Measurements from ENCODE around the gene FBXL19.

DNA sequence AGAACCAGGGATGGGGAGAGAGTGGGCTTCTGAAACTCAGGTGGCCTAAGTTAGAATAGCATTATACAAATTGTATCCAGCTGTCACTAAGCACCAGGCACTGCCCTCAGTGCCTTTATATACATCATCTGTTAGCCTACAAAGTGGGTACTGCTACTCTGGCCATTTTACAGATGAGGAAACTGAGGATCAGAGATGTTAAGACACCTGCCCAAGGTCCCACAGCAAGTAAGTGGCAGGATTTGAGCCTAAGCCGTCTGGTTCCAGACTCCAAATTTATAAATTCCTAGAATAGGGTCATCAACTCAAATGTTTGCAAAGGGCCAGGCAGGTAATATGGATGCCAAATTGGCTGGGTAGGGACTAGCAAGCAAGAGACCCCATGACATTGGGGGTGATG is 27.8 kb downstream of the FBXL19 start:
- TF ChIP-seq, protein P1, sequence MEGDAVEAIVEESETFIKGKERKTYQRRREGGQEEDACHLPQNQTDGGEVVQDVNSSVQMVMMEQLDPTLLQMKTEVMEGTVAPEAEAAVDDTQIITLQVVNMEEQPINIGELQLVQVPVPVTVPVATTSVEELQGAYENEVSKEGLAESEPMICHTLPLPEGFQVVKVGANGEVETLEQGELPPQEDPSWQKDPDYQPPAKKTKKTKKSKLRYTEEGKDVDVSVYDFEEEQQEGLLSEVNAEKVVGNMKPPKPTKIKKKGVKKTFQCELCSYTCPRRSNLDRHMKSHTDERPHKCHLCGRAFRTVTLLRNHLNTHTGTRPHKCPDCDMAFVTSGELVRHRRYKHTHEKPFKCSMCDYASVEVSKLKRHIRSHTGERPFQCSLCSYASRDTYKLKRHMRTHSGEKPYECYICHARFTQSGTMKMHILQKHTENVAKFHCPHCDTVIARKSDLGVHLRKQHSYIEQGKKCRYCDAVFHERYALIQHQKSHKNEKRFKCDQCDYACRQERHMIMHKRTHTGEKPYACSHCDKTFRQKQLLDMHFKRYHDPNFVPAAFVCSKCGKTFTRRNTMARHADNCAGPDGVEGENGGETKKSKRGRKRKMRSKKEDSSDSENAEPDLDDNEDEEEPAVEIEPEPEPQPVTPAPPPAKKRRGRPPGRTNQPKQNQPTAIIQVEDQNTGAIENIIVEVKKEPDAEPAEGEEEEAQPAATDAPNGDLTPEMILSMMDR (IDR thresholded peaks at IDR 0.05; ENCODE audit: insufficient read depth, low read length, poor library complexity, severe bottlenecking), result no peak
- TF ChIP-seq EZH2phosphoT487 (conservative IDR thresholded peaks at IDR 0.05; ENCODE audit: low read length), result no peak

Data from SU-DHL-6 (cell line).